ENCODE results near the gene AKT1.

AKT1 gene

DNA sequence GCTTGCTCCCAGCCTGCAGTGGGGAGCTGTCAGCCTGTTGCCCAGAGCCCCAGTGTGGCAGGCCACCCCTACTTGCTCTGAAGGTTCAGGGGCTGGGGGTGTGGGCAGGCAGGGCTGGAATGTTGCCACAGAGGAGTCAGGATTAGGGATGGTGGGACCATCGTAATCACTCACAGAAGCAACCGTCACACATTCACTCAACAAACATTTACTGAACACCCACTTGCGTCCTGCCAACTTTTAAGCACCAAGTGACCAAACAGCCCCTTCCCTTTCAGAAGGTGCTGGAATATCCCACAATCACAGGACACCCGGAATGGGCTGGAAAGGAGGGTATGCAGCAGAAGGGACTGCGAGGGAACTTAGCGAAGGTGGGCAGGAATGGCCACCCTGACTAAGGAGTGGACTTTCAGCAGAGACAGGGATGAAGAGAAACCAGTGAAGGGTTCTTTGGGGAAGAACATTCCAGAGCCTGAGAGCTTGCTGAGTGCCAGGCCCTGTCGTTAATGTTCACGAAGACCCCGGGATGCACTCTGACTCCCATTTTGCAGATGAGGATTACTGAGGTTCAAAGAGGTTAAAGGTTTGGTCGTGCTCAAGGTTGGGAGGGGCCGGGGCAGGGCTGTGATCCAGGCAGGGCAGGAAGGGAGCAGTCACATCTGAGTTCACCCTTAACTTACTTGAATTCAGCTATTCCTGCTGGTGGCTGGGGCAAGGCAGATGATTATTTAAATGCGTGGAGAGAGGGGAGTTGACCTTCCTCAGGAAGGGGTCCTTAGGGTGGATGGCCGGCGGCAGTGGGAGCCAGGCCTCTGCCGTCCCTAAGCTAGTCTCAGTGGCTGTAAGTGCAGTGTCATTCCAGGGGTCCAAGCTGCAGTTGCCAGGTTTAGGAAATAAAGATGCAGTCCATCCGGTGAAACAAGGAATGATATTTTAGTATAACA, 3.0 kb upstream of the AKT1 start:
- no peak for DNase-seq

DNA sequence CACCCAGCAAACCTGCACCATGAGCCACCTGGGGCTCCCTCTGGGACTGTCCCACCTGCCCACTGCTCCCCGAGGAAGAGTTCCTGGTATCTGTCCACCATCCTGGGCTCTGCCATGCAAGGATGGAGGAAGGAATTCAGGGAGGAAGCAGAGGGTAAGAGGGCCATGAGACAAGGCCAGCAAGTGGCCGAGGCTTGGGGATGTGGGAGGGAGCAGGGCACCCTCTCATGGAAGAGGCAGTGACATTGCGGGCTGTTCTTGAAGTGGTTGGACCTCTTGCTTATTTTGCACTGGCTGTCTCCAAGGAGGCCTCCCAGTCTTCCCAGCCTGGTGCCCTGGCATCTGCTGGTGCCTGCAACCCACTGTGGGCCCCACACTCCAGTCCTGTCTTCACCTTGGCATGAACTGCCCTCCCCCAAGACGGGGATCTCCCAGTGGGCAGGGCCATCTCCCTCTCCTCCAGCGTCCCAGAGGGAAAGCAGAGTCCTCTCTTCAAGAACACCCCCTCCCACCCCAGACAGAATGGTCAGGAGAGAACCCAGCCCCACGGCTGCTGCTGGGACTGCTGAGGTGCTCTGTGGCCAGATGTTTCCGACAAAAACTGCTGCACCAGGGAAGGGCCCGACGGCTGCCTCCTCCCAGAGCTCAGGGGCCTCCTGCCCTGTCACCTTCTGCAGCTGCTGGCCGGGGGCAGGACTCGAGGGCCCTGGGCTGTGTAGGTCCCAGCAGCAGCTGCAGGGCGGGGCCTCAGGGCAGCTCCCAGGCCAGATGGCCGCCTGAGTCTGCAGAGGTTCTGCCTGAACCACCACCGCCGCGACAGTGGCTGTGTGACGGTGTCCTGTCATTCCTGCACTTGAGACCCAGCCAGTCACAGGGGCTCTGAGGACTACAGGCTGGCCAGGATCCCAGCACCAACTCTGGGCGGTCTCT, 1.8 kb upstream of the AKT1 start:
- peak; percentile 66 for DNase-seq

DNA sequence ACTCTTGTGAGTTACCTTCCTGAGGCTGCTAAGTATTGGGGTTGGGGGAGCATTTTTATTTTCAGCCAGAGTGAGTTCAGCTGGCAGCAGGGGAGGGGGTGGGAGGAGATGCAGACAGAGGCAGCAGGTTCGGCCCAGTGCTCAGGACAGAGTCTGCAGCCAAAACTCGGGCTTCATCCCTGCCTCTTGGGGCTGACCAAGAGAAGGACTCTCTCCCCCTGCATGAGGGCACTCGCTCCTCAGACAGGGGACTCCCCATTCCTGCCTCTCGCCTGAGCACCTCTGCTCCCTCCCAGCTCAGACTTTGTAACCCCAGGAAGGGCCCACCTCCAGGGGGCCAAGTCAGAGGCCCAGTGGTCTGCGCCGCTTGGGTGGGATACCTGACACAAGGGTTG, 1.1 kb upstream of the AKT1 start:
- DNase-seq: no peak

DNA sequence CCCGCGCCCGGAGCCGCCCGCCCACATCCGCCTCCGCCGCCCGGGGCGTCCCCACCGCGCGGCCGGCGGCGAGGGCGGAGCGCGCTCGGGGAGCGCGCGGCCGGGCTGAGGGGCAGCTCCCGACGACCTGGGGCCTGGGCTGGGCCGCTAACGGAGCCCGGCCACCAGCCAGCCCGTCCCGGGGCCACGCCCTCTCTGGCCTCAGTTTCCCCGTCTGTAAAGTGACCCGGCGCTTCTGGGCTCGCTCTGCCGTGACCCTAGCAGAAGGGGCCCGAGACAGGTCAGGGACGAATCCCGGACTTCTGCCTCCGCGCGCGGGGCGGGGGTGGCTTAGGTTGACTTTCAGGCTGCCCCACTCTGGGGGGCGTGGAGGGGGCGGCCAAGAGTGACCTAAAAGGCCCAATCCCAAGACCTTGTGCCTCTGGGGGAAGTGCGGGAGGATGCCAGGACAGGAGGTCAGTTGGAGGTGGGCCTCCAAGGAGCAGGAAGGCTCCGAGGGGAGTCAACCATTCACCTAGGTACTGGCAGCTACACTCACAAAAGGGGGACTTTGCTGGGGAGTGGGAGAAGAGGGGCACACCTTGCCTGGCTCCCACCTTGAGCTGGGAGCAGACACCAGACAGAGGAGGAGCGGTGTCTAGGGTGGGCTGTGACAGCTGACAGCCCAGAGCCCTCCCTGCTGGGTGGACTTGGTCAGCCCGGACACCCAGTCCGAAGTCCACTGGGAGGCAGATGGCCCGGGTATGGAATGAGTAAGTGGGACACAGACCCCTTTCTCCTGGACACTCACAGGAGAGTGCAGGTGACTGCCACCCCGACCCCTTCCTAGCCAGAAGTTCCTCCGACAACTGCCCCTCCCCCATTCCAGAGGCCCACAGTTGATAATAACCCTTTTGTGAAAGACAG, 486 bp upstream of the AKT1 start:
- DNase-seq: no peak

DNA sequence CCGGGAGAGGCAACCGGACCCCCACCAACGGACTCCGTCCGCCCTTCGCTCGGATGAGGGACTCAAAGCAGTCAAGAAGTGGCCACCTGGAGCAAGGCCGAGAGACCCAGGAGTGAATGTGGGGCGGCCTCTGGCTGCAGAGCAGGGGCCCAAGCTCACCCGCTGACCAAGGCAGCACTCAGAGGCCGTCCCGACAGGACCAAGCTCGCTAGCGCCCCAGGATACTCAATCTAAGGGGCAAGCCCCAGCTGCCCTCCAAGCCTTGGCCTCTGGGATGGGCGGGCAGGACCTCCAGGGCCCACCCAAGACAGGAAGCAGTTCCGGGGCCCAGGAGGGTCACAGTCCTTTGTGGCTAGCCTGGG, 936 bp downstream of the AKT1 start:
- no peak for DNase-seq

DNA sequence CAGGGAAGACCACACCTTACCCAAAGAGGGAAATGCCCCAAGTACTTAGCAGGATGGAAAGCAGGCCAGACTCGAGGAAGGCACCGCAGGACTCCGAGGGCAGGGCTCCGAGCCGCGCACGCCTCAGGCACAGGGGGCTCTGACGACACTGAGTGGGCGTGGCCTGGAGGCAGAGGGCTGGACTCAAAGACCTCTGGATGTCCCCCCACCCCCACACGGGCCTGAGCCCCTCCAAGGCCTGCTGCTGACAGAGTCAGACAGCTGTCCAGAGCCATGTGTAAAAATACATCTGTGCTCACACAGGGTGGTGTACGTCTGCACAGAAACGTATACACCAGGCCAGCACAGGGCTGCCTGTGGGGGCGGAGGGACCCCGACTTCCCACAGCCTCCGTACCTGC, 1.4 kb downstream of the AKT1 start:
- peak; percentile 39 for DNase-seq

DNA sequence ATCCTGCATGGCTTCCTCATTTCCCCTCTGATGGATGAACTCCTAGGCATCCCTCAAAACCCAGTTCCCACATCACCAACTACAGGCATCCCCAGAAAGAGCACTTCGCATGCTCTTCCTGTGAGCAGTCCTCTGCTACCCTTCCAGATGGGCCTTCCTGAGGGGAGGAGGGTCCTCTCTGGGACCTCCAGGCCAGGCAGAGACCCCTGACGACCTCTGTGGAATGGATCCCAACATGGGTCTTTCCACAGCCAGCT, 1.9 kb downstream of the AKT1 start:
- no peak for DNase-seq

DNA sequence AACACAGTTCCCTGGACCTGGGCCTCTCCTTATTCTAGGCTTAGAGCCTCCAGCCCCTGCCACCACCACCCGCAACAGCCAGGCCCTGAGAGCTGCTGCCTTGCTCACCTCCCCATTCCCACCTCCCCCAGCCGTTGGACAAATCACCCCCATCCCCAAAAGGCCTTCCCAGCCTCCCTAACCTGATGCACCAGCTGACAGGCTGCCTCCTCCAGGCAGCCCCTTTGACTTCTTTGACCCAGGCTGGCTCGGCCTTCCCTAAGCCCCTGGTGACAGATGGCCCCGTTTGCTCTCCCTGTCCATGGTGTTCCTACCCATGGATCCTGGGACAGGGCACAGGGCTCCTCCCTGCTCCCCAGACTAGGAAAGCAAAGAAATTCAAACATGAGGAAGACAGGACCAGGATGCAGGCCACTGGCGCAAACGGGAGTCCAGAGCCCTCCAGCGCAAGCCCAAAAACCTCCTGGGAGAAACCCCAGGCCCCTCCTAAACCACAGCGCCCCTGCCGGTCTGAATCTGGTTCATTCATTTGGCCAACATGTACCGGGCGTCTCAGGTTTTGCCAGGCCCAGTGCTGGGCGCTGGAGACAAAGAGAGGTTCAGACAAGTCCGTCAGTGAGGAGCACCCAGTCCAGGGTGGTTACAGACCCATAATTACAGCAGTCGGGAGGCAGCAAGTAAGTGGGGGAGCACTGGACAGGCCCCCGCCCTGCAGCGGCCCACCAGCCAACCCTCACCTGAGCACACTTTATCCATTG, 2.4 kb downstream of the AKT1 start:
- no peak for DNase-seq

DNA sequence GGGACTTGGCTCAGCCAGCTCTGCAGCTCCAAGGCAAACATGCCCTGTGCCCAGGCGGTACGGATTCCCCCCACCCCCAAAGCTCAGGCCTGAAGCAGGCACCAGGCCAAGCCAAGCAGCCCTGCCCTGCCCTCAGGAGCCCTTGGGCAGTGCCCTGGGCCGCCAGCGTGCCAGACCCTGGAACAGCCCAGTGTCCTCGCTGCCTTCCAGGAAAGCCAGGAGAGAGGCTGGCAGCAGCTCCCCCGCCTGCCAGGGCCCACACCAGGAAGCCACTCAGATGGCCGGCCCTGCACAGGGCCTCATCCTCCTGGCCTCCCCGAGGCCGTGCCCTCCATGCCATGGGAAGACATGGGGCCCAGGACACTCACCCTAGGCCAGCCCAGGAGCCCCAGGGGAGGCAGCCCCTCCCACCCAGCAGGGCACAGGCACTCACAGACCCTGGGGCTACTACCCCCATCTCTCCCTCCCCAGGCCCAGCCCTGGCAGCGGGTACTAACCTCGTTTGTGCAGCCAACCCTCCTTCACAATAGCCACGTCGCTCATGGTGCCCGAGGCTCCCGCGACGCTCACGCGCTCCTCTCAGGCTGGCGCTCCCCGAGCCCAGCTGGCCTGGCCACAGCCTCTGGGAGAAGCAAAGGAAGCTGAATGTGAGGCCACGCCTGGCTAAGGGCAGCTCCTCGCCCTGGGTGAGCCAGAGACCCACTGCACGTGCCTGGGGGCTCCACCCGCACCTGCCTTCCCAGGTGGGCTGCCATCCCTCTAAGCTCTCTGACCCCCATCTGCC, 3.3 kb downstream of the AKT1 start:
- no peak for DNase-seq

DNA sequence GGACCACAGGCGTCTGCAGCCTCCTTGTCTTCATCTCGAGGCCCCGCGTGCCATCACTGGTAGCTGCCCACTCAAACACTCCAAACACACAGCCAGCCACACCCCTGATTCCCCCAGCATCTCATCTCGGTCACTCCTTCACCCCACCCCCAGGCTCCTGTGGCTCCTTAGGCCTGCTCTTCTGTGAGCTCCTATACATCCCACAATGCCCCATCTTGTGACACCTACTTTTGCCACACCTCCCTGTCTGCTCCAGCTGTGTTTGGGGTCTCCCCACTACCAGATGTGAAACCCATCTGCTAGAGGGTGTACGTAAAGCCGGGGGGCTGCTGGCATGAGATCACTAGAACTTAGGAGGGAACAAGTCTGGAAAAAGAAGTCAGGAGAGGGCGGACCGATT, 4.1 kb downstream of the AKT1 start:
- no peak for DNase-seq

DNA sequence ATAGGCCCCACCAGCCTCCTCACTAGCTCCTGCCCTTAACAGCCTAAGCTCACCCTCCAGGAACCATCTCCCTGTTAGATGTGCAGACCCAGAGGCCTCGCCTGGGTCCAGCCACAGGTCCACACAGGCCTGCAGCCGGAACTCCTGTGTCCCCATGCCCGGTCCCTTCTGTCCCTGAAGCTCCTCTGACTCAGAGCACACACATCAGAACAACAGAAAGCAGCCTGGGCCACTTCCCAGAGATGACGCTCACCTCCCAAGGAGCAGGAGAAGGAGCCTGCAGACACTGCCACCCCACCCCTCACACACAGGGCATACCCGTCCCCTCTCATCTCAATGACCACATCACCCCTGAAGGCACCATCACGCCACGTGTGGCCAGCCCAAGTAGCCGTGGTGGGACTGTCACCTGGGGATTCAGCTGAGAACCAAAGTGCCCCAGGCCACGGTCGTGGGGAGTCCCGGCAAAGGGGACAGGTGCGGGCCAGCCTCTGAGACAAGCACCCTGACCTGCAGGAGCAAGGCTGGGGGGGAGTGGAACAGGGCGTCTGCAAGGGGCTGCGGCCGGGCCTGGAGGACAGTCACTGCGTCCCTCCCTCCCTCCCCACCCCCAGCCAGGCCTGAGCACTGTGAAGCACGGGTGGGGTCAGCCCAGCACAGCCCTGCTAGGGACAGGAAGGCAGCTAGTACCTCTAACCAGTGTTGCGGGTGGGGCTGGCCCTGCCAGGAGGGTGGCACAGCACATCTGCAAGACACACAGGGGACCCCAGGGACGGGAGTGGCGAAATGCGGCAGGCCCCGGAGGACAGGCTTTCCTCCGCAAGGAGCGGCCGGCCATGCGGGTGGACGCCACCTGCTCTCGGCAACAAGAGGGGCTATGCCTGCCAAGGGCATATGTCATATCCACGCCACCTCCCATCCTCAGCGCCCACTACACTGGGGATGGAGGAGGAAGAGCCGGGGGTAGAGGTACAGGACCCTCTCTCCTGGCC, 5.5 kb downstream of the AKT1 start:
- no peak for DNase-seq

DNA sequence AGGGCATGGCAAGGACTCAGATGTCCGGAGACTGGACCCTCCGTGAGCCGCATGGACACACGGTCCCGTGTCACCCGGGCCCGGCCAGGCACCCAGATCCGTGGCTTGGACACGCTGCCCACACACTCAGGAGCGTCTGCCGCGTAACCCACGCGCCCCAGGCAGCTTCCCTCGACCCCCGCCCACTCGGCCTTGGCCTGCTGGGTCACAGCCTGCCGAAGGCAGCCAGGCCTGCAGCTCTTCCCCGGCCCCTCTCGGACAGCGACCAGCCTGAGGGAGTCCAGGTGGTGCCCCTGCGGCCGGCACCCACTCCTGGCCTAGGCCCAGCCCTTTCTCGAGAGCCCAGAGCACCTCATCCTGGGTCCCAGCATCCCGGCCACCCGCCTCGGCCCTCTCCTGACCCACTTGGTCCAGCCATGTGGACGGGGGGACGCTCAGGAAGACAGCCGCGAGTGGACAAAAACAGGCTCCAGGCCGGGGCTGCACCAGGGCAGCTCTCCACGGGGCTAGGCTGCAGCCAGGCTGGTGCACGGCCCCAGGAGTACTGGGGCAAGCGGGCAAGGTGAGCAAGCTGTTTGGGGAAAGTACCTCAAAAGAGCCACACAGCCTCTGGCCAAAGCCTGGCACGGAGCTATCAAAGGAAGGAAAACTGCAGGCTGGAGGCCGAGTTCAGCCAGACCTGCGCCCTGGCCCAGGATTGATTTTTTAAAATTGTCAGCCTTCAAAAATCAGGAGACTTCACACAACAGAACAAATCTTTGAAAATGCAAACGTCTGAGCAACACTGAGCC, 6.5 kb downstream of the AKT1 start:
- DNase-seq: no peak

DNA sequence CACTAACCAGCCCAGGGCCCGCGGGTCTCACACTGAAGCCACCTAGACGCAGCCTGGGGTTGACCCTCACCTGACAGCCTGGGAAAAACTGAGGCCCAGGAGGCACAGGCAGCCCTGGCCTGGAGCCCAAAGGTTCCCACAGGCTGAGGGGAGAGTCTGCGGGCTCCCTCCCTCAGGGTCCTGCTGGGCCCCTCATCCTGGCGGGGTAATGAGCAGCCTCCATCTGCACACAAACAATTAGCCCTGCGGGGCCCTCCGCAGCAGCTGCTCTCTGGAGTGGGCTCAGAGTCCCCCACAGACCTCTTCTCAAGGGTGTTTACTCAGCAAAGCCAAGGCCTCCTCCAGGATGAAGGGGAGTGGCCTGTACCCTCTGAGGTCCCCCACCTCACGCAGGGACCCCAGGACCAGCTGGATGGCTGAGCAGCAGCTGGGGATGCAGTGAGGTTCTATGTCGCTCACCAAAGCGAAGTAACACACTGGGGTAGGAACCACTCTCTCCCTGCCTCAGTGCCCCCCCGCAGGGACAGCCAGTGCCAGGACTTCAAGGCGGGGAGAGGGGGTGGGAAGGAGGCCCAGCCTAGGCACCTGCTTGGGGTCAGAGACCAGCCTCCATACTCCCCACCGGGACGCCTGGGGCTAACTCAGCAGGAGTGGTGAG, 7.3 kb downstream of the AKT1 start:
- DNase-seq: no peak

DNA sequence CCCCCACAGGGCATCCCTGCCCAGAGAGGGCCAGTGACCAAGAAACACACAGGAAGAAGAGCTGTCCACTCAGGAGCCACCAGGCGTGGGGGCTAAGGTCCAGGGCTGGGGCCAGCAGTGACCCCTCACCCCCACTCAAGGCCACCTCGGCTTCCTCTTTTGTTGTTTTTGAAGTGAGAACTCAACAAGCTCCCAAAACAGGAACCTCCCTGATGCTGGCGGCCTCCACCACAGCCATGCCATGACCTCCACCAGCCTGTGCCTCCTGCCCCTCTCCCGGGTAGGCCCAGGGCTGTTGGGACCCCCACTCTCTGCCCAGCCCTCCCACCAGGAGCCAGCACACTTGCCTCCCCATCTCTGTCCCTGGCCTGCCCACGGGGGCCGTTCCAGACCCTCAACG, 7.8 kb downstream of the AKT1 start:
- no peak for DNase-seq

DNA sequence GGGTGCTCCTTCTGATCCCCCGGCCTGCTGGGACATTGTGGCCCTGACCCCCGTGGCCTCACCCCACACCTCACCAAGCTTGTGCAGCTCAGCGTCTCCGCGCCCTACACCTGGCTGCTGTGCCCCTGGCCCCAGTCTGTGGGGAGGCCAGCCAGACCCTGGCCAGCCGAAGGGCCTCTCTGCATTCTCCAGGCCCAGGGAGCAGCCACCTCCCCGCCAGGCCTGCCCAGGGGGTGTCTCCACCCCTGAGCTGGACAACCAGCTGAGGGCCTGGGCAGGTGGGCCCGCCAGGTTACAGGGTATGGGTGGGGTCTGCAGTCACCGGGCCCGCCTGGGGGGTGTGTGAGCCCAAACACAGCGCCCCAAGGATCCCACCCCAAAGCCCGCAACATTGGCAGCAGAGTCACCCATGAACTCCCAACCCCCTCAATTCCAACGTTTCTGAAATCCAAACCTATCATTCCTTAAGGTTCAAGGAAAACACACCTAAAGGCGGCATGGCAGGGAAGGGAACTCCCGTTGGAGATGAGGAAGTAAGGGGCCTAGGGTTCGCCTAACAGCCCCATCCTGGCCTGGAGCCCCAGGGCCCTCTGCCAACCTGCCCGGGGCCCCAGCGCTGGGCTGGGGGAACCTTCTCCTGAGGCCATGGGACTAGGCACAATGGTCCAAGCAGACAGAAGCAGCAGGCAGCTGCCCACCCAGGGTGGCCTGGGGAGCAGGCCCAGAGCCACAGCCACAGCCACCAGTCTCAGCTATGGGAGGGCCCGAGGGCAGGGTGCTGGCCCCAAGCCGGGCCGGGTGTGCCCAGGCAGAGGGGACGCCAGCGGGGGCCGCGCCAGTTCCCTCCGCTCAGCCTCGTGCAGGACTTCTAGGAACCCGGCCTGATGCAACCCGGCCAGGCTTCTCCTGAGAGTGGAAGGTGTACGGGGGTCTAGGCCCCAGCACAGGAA, 8.5 kb downstream of the AKT1 start:
- no peak for DNase-seq

DNA sequence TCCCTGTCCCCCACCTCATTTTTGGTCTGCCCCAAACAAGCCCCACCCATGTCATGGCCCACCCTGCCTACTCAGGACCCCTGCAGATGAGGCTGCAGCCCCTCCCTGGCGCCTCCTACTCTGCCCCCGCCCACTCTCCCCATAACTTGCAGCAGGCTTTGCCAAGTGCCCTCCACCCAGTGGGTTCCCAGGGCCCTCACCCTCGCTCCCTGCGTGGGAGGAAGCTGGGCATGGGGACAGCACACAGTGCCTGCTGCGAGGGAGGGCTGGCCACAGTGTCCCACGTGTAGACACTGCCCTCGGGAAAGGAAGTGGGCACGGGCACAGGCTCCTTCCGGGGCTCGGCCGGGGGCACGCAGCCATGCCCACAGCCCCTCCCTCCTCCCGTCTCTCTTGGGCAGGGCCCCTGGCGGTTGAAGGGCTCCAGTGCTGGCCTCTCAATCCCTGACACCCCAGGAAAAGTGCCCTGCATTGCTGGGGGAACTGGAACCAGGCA, 9.4 kb downstream of the AKT1 start:
- DNase-seq: no peak

DNA sequence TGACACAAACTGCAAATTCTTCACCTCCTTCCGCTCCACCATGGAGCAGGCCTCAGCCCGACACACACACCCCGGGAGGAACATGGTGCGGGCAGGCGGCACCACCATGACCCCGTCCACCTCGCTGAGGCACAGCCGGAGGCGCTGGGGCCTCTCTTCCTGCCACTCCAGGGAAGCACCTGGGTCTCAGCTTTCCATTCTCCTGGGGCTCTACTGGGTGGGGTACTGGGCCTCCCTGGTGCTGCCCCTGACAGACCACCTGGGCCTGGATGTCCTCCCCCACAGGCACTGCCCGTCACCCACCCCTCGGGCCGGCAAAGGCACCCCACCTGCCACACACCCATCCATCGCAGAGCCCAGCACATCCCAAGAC, 9.9 kb downstream of the AKT1 start:
- DNase-seq: no peak
